NCI-H2196 (cell line): ENCODE data around the gene LRRC4C.
"Not testable (repeated sequence)": the region's sequence is repeated elsewhere in the genome, so short reads cannot be mapped to it uniquely, and the experiment has no call there.

Source experiments
- DNase-seq: peaks from one replicate; lab custom pipeline; 2025; ENCODE audit not compliant: unreplicated experiment; lab: John Stamatoyannopoulos, UW

The LRRC4C gene

DNA sequence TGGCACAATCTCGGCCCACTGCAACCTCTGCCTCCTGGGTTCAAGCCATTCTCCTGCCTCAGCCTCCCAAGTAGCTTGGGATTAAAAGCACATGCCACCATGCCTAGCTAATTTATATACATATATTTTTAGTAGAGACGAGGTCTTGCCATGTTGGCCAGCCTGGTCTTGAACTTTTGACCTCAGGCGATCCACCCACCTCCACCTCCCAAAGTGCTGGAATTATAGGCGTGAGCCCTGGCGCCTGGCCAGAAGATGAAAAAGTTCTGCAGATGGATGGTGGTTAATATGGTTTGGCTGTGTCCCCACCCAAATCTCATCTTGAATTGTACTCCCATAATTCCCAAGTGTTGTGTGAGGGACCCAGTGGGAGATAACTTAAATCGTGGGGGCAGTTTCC lies 937.4 kb downstream of the LRRC4C start:
- DNase-seq = not testable (repeated sequence)

DNA sequence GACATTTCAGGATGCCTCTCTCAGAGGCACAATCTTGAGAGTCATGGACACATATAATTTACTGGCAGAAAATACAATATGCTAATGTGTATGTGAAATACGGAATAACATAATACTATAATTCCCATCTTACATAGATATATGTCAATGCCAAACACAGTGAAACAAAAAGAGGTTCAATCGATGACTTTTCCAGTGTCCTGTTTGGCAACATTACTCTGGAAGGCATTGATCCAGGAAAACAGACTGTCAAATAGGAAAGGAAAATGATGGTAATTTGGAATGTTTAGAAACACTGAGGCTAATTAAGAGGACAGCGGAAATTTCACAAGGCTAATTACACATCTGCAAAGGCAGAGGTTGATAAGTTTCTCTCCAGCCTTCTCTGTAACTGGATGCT lies 942.3 kb downstream of the LRRC4C start:
- DNase-seq = no peak

DNA sequence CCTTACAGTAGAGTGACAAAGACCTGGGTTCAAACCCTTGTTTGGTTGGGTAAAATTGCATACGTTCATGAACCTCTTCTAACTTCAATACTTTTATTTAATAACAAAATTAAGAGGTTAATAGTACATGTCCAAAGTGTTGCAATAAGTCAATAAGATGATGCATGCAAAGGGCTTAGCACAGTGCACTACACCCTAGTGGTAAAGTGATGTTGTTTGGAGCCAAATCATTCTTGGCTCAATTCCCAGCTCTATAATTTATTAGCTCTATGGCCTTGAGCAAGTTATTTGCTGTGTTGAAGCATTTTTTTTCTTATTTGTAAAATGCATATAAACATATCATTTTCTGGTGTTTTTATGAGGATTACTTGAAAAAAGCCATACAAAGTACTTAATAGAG lies 945.3 kb downstream of the LRRC4C start:
- no peak for DNase-seq

DNA sequence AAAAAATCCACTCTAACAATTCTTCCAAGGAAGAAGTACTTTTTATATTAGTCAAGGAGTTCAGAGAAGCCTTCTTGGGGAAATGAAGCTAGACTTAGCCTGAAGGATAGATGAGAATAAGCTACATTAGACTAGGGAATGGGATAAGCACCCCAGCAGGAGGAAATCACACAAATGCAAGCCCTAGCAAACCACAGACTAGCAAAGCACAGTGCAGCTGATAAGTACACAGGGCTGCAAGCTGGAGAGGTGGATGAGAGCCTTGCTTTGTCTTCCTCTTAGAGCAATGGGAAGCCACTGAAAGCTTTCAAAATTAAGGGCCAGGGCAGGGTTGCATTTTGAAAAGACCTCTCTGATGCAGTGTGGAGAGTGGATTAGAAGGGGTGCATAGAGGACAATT lies 946.2 kb downstream of the LRRC4C start:
- DNase-seq = no peak

DNA sequence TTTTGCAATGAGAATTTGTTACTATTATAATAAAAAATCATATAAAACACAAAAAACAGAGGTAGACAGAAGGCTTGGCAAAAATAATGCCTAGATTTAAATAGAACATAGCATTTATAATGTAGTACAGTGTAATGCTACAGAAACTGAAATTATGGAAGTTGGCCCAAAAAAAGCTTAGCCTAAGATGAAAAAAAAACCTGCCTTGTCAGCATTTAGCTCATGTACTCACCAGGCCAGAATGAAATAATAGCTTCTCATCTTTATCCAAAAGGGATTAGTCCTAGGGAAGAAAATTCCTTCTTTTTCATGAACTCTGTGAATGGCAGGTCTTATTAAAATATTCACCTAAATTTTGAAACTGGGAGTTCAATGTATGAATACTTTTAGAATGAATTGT lies 951.1 kb downstream of the LRRC4C start:
- DNase-seq = no peak

DNA sequence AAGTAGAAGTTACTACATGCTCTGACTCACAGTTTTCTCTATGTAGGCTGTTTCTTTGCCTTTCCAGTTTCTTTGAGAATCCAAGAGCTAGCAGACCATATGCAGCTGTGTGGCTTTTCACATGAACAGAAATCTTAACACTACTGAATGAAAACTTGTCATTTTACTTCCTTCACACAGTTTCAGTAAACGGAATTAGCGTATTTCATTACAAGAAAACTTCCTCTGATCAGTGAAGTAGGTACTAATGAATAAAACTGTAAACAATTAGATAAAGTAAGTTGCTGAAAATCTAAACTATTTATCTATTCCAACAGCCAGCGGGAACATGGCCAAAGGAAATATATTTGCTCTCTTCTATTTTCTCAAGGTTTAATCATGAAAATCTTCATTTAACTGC lies 953.2 kb downstream of the LRRC4C start:
- DNase-seq = no peak

DNA sequence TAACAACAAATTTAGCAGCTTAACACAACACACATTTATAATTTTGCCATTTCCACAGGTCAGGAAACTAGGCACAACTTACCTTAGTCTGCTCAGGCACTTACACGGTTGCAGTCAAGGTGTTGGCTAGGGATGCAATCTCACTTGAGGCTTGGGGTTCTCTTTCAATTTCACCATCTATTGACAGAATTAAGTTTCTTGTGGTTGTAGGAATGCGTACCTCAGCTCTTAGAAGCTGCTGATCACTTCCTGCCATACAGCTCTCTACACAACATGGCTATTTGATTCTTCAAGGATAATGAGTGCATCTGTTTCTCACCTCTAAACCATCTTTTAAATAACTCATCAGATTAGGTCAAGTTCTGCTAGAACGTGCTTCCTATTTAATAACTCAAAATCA lies 968.1 kb downstream of the LRRC4C start:
- no peak for DNase-seq

DNA sequence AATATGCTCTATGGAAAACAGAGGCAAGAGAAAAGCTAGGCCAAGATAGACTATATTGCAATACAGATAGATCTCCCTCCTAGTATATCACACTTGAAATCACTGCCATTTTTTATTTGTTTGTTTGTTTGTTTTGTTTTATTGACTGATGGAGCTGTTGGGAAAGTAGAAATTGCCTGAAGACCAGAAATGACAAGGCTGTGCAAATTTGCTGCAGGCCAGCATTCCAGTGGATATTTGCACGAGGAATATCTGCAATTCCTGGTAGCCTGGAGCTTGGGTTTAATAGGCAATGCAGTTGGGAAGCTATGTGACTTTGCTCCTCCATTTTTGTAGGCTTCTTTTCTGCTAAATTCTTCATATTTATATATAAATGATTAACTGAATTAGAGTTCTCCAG lies 991.7 kb downstream of the LRRC4C start:
- no peak for DNase-seq

DNA sequence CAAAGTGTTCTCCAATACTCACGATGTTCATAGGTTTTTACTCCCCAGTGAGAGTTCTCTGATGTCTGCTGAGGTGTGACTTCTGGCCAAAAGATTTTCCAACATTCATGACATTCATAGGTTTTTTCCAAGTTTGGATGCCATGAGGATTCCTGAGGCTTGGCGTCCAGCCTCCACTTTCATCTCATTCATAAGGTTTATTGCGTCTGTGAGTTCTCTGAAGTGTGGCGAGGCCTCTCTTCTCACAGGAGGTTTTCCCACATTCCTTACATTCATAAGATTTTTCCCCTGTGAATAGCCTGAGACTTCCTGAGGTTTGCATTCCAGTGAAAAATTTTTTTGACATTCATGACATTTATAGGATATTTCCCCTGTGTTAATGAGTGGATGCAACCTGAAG lies 1014.1 kb downstream of the LRRC4C start:
- DNase-seq = no peak

DNA sequence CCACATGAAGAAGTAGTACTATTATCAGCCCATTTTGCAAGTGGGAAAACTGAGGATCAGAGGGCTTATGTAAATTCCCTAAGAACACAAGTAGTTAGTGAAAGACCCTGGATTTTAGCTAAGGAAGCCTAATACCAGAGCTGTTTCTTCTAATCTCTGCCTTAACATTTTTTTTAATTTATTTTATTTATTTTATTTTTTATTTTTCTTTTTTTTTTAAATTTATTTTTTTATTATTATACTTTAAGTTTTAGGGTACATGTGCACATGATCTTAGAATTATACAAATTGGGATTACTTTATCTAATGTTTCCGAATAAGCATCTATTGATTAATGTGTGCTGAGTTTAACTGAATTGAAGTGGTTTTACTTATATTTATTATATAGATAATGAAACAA lies 1015.3 kb downstream of the LRRC4C start:
- DNase-seq = no peak

DNA sequence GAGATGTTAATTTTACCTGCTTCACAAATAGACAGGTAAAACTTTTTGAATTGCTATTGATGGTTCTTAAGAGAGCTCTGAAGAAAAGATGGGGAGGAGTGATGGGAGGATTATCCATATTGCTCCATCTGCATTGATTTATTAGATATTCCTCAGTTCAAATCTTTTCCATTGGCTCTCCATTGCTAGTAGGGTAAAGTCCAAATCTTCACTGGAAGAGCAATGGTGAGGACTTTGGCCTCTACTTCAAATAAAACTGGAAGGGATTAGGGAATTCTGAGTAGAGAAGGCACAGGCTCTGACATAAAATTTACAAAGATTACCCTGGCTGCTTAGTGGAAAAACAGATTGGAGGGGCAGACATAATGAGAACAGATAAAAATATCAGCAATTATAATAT lies 1024.1 kb downstream of the LRRC4C start:
- DNase-seq = no peak

DNA sequence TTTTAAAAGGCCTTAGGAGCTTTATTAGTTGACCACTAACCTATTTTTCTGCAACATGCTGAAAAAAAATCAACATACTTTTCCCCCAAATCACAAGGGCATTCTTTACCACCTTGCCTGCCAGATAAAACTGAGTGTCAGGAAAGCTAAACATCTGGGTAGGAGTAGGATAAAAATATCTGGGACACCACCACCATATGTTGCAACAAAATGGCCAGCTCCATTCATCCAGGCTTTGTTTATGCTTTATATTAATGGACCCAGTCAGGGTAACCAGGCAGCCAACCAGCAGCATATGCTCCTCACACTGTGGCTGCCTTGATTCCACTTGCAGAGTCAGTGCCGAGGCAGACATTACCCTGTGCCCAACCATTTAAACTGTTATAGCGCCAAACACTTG lies 1024.5 kb downstream of the LRRC4C start:
- DNase-seq = no peak

DNA sequence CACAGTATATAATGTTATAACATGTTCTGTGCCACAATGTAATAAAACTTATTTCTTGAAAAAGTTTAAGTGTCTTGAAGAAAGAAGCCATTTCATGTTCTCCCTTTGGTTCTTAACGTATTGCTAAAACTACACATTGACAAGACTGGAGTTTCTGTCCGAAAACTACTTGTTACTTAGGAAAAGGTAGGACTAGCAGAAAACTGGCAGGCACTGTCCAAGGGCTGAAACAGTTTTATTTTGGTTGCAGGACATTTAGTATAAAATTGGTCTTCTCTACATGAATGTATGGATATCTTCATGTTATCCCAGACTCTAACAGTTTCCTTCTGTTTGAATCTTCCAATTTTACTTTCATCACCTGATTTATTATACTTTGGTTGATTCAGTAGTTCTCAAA lies 1027.1 kb downstream of the LRRC4C start:
- no peak for DNase-seq

DNA sequence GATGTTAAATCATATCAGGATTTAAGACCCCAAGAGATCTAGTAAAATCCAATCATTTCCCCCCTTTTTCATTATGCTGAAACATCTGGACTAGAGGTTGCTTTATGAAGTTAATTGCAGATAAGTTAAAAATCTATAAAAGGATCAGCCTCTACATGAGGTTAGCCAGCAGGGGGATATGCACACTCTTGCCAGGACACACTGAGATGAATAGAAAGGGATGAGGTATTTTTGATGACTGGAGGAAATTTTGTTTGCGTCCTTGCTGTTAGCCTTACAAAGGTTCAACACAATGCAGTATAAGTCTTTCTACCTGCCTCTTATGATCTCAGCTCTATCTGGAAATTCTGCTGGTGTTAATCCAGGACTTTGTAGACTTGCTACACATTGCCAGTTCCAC lies 1034.3 kb downstream of the LRRC4C start:
- no peak for DNase-seq

DNA sequence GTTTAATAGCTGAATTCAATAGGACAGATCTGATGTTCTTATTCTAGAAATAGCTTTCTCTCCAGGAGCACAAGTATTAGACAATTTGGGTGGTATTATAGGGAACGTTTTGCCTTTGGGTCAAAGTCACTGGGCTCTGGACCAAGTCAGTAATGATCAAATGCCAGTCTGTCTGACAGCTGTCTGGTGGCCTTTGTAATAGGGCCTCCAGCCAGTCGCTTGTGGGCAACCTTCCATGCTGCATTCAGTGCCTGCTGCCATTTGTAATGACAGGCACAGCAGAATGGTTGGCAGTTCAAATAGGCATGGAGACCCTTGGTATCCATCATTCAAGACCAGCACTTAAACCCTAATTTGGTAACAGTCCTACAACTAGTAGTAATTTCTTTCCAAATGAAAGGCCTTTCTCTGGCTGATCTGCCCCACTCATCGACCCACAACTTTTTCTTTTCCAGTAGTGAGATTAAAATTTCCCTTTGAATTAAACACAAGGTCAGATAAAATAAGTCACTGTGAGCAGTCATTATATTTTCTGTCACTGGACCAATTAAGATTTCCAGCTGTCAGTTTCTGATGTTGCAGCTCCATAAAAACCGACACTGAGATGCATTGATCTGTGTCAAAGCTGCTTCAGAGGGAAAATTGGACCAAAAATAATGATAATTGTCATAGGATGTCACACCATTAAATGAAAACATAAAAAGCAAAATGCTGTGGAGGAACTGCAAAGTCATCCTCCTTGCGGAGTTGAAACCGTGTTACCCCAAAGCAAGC lies 1038.1 kb downstream of the LRRC4C start:
- no peak for DNase-seq

DNA sequence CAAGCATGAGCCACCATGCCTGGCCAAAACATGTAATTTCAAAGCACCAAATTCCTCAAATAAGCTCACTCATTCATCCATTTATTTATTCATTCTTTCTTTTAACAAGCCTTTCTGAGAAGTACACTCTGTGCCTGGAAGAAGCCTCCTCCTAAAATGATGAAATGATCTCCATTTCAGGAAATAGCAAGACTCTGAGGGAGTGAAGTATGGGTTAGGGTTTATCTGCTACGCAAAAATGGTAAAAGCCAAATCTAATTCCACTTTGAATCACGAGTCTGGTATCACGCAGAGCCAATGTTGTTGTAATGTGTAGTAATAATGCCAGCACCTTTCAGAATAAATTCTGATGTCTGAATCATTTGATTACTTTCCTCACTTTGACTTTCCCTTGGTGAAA lies 1041.8 kb downstream of the LRRC4C start:
- DNase-seq = no peak

DNA sequence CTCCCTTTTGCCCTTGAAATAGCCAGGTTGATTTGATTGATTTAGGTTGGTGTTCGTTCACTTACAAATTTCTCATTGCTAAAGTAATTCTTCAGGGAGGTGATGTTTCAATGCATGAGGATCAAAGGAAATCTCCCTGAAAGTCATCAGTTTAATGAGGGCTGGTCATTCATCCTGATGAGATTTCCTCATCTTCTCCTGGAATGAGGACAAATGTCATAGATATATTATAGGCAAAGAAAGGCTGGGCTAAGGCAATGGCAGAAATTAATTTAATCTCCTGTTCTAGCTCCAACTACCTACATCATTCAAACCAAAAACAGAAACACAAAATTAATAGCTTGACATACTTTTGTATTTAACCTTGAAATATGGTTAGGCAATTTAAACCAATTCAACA lies 1052.1 kb downstream of the LRRC4C start:
- DNase-seq = no peak

DNA sequence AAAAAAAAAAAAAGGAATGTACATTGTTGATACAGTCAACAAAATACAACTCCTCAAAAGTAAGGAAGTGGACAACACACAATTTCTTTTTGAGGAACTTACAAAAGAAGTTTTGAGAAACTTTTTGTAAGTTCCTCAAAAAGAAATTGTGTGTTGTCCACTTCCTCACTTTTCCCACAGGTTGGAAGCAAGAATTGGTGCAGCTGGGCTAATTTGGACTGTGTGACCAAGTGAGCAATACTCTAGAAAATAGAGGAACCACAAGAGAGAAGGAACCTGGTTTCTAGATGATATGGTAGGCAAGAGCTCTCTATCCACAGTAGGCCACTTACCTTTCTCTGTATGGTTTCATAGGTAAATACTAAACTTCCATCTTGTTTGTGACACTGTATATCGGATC lies 1053.8 kb downstream of the LRRC4C start:
- no peak for DNase-seq

DNA sequence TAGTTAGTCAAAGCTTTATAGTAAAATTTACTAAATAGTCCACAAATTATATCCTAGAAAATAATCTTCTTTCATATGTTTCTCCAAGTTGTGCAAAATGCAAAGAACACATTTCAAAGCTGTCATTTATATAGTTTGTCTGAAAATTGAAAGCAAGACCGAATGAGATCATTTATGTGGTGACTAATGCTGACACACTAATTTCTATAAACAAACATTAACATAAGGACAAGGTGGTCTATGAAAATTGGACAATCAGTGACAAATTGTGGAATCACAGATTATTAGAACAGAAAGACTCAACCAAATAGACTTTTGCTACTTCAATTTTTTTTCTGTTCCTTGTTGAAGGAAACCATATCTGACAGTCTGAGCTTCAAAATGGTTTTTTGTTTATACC lies 1056.1 kb downstream of the LRRC4C start:
- DNase-seq = no peak

DNA sequence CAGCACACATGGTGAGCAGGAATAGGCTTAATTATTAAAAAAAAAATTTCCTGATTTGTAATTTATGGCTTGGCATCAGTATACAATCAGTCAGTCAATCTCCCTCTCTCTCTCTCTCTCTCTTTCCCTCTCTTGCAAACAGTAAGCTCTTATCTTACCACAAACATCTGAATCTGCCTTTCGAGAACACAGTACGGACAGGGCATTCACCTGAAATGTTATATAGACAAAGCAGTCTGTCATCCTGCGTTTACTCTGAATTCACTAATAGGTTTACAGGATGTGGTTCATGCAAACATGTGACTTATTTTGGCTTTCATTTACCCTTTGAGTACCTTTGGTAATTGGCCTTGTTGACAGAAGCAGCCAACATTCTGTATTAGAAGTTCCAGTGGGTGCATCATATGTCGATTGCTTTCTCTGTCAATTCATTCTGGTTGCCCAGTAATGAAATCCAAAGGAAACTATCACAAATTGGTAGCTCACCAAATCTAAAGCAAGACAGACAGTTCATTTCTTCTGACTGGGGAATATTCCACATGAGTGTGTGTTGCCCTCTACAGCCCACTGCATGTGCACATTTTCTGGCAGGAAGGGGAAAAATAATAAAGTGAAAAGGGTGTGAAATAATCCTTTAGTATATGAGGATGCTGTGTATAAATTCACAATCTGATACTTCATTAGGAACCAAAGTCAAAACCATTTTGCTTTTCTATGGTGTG lies 1058.2 kb downstream of the LRRC4C start:
- DNase-seq = peak; percentile 3

DNA sequence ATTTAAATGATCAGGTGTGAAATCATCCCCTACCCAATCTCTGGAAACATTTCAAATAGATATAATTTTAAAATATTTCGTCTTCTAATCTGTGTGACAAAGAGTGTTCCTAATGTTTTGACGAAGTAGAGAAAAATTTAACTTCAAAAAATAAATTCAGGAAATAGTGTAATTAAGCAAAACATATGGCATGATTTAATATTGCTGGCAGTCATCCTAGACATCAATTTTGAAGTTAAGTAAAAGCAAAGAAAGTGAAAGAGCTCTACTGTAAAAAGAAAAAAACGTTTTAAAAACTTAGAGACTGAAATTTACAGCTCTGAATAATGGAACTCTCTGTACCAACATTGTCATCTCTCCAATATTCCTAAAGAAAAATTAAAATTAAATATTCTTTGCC lies 1062.3 kb downstream of the LRRC4C start:
- no peak for DNase-seq

DNA sequence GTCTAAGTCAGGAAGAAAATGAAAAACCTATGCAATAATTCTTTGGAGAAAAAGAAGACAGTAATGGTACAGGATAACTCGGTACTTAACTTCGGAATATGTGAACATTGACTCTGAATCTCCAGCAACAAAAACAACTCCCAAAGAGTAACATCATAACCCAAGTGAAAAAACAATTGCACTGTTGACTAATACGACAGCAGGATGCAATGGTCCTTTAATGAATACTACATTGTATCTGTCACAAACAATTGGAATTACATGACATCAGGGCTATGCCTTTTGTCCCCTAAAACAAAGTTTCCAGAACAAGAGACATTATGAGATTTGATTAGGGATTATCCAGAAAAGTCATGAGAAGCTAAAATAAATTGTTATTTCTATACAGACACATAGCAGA lies 1065.9 kb downstream of the LRRC4C start:
- no peak for DNase-seq

DNA sequence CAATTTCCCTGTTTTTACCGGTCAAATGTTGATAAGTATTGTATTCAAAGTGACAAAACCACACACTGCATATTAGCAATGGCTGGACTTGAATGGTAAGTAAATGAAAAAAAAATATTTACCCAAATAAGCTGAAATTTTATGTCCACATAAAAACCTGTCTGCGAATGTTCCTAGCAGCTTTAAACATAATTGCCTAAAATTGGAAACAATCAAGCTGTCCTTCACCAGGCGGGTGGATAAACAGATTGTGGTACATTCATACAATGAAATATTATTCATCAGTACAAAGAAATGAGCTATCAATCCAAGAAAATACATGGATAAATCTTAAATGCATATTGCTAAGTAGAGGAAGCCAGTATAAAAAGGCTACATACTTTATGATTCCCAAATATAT lies 1067.8 kb downstream of the LRRC4C start:
- DNase-seq = no peak
